ENCODE results near the gene POM121. TPM values are rescaled to one million over a fixed set of nuclear protein-coding genes. Genes with fewer than 3 reads are reported as not detected.
"Not testable (repeated sequence)": the region's sequence is repeated elsewhere in the genome, so short reads cannot be mapped to it uniquely, and the experiment has no call there.

Gene POM121
- total and polyA plus RNA-seq, 10 donors, result 8.6 to 47.4 (median 35.7) TPM

GRCh38 chr7:72925546-72926120 lies 738 bp downstream of the POM121 start:
- Histone ChIP-seq H3K9me3 (no peaks in the 10 kb centered on the region), H3K4me1 (peaks cover 18 to 38% (median 28%) of the 10 kb centered on the region in 6 donors), H3K27me3 (replicated peaks in 1 of 7) (no peaks in the 10 kb centered on the region), H3K36me3 (peaks cover 5 to 58% (median 40%) of the 10 kb centered on the region in 6 donors), H3K27ac (peak overlapping the region; percentile 84 to 96 (median 92)), H3K4me3 (peak overlapping the region; percentile 68 to 94 (median 80))
- intact Hi-C loops (cut with DNase I; ENCODE audit: low total_unique reads), result no loop called here
- 1 to 2% (median 1%) methylated on average over 11 to 35 of the region's 35 CpGs for WGBS, 5 donors
- TF ChIP-seq POLR2A (IDR thresholded peaks at IDR 0.05), result no peak
- TF ChIP-seq, protein P1, sequence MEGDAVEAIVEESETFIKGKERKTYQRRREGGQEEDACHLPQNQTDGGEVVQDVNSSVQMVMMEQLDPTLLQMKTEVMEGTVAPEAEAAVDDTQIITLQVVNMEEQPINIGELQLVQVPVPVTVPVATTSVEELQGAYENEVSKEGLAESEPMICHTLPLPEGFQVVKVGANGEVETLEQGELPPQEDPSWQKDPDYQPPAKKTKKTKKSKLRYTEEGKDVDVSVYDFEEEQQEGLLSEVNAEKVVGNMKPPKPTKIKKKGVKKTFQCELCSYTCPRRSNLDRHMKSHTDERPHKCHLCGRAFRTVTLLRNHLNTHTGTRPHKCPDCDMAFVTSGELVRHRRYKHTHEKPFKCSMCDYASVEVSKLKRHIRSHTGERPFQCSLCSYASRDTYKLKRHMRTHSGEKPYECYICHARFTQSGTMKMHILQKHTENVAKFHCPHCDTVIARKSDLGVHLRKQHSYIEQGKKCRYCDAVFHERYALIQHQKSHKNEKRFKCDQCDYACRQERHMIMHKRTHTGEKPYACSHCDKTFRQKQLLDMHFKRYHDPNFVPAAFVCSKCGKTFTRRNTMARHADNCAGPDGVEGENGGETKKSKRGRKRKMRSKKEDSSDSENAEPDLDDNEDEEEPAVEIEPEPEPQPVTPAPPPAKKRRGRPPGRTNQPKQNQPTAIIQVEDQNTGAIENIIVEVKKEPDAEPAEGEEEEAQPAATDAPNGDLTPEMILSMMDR (IDR thresholded peaks at IDR 0.05 in 8 of 11, conservative IDR thresholded peaks at IDR 0.05 in 3 of 11), result no peak
- TF ChIP-seq POLR2AphosphoS5 (IDR thresholded peaks at IDR 0.05), result no peak
- no peak for DNase-seq

- H3K9me3 ChIP-seq; intact Hi-C loops (cut with DNase I; ENCODE audit: low total_unique reads); DNase-seq; H3K27me3 ChIP-seq (replicated peaks in 1 of 7); H3K27ac ChIP-seq; H3K4me3 ChIP-seq: not testable (repeated sequence)
- peaks cover 5 to 64% (median 51%) of the 10 kb centered on the region in 6 donors for H3K36me3 ChIP-seq
- 92 to 97% (median 96%) methylated on average over 6 of the region's 6 CpGs for WGBS, 5 donors
- peaks cover 18 to 38% (median 28%) of the 10 kb centered on the region in 6 donors for H3K4me1 ChIP-seq
These were observed 2.9 kb downstream of the POM121 start for GRCh38 chr7:72927791-72928190.

DNA sequence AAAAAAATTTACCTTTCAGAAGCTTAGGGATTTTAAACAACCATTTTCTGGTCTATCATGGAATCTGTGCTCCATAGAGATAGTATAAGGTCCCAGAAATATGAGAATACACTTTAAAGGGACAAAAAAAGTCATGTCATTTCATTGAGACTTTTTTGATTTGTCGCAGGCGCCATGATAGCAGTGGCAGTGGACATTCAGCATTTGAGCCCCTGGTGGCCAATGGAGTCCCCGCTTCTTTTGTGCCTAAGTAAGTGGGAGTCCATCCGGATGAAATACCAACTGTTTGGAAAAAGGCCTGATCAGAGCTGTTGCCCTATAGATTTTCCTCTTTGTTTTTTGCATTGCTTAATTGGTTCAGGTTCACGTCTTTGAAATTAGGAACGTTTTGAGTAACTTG lies 3.3 kb downstream of the POM121 start:
- H3K9me3 ChIP-seq; H3K27ac ChIP-seq; intact Hi-C loops (cut with DNase I; ENCODE audit: low total_unique reads); H3K27me3 ChIP-seq (replicated peaks in 1 of 7); DNase-seq; H3K4me3 ChIP-seq: not testable (repeated sequence)
- peaks cover 5 to 68% (median 51%) of the 10 kb centered on the region in 6 donors for H3K36me3 ChIP-seq
- 91 to 94% (median 92%) methylated on average over 6 of the region's 6 CpGs for WGBS, 5 donors
- peaks cover 18 to 38% (median 27%) of the 10 kb centered on the region in 6 donors for H3K4me1 ChIP-seq

- H3K9me3 ChIP-seq; H3K4me3 ChIP-seq; H3K27ac ChIP-seq; intact Hi-C loops (cut with DNase I; ENCODE audit: low total_unique reads); H3K27me3 ChIP-seq (replicated peaks in 1 of 7): not testable (repeated sequence)
- DNase-seq, result peak; percentile 78
- Histone ChIP-seq H3K4me1 (peaks cover 5 to 32% (median 10%) of the 10 kb centered on the region in 6 donors), H3K36me3 (peaks cover 0 to 66% (median 10%) of the 10 kb centered on the region in 6 donors)
- 77 to 89% (median 84%) methylated on average over 6 to 8 of the region's 20 CpGs; no CpG with 5 or more reads in 1 of the 5 donors for WGBS, 5 donors
These were observed 17.3 kb downstream of the POM121 start for GRCh38 chr7:72942022-72942705.

DNA sequence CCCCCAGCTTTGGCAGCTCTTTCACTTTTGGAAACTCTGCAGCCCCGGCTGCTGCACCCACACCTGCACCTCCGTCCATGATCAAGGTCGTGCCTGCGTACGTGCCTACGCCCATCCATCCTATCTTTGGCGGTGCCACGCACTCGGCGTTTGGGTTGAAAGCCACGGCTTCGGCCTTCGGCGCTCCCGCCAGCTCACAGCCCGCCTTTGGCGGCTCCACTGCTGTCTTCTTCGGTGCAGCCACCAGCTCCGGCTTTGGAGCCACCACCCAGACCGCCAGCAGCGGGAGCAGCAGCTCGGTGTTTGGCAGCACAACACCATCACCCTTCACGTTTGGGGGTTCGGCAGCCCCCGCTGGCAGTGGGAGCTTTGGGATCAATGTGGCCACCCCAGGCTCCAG lies 18.1 kb downstream of the POM121 start:
- peak in 1 of 3 donors; percentile 31 for TF ChIP-seq POLR2AphosphoS5 (IDR thresholded peaks at IDR 0.05)
- intact Hi-C loops (cut with DNase I; ENCODE audit: low total_unique reads); H3K27ac ChIP-seq; H3K27me3 ChIP-seq (replicated peaks in 1 of 7); H3K4me3 ChIP-seq; H3K9me3 ChIP-seq: not testable (repeated sequence)
- DNase-seq, result peak; percentile 37
- H3K36me3 ChIP-seq, result peaks cover 0 to 67% (median 10%) of the 10 kb centered on the region in 6 donors
- WGBS, 5 donors, result 96 to 100% (median 98%) methylated on average over 9 to 25 of the region's 25 CpGs
- peaks cover 2 to 28% (median 6%) of the 10 kb centered on the region in 6 donors for H3K4me1 ChIP-seq

DNA sequence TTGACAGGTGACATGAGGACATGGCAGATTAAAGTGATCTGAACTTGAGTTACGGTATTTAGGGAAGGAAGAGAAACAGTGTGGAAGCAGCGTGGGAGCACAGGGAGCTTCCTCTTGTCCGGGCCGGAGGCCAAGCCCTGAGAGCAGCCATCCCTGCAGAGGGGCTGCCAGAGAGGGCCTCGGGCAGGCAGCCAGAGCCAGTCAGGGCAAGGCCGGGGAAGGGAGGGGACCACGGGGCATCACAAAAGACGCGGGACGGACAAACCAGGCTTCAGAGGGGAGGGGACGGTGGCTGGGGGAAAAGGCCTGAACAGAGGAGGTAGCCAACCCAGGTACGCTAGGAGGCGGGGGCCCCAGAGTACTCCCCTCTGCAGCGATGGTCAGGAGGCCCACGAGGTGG lies 20.0 kb downstream of the POM121 start:
- intact Hi-C loops (cut with DNase I; ENCODE audit: low total_unique reads); H3K27ac ChIP-seq; H3K9me3 ChIP-seq; H3K27me3 ChIP-seq (replicated peaks in 1 of 7); H3K4me3 ChIP-seq: not testable (repeated sequence)
- peaks cover 0 to 67% (median 19%) of the 10 kb centered on the region in 6 donors for H3K36me3 ChIP-seq
- WGBS, 5 donors, result 50 to 82% (median 56%) methylated on average over 6 to 11 of the region's 15 CpGs
- peaks cover 0 to 15% (median 0%) of the 10 kb centered on the region in 6 donors for H3K4me1 ChIP-seq
- DNase-seq, result peak; percentile 67

- DNase-seq, result peak; percentile 69
These were observed 20.7 kb downstream of the POM121 start for GRCh38 chr7:72945597-72945996.

More at GRCh38 chr7:72945597-72945996, 20.7 kb downstream of the POM121 start:
- H3K27me3 ChIP-seq (replicated peaks in 1 of 7); intact Hi-C loops (cut with DNase I; ENCODE audit: low total_unique reads); H3K27ac ChIP-seq; H3K4me3 ChIP-seq; H3K9me3 ChIP-seq: not testable (repeated sequence)
- H3K36me3 ChIP-seq, result peaks cover 0 to 63% (median 19%) of the 10 kb centered on the region in 6 donors
- 90 to 97% (median 95%) methylated on average over 5 to 9 of the region's 9 CpGs for WGBS, 5 donors
- peaks cover 0 to 15% (median 0%) of the 10 kb centered on the region in 6 donors for H3K4me1 ChIP-seq
